HG03097 (cell line): ENCODE data around the gene FKTN.
"Not testable (repeated sequence)": the region's sequence is repeated elsewhere in the genome, so short reads cannot be mapped to it uniquely, and the experiment has no call there.

Source experiments
- ATAC-seq: cut with Tn5 transposase; IDR thresholded peaks from one replicate; pipeline ENCODE4 v1.9.1; 2021; ENCODE audit not compliant: unreplicated experiment, low FRiP score

The FKTN gene

GRCh38 chr9:105557804-105558610 is at the start of gene FKTN:
TSS of gene FKTN (plus strand) at chr9:105558131. CDS start at chr9:105575033, 16,902 bp downstream.
- ATAC-seq, result peak; percentile 96

DNA sequence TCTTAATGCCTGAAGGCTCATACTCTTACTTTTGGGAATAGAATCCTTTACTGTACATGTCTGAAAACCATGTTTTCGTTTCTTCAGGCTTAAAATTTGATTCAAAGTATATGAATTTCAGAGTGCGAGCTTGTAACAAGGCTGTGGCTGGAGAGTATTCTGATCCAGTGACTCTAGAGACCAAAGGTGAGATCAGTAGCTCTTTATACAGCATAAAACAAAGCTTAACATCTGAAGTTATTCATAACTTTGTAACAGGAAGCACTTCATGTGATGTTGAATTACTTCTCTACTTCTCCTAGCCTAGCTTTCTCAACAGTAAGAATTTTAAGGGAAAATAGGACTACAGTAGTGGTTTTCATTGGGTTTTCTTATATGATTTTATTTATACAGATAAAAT is 49.4 kb upstream of the FKTN start:
- ATAC-seq, result no peak

GRCh38 chr9:105510024-105510423 is 47.9 kb upstream of the FKTN start:
- peak; percentile 49 for ATAC-seq

DNA sequence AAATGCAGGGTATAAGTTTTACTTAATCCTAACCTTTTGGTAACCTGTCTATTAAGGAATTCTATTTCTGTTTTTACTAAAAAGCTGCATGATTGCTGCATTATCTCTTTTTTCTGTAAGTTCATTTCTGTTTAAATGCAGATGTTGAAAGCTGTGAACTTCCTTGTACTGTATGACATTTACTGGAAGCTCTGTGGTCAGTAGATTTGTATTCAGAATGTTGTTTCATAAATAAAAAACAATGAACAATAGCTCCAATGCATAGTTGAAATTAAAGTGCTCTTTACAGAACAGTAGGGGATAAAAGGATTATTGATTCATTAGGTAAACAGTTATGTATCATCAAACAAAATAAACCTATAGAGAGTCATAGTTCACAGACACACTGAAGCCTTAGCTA is 46.5 kb upstream of the FKTN start:
- no peak for ATAC-seq

DNA sequence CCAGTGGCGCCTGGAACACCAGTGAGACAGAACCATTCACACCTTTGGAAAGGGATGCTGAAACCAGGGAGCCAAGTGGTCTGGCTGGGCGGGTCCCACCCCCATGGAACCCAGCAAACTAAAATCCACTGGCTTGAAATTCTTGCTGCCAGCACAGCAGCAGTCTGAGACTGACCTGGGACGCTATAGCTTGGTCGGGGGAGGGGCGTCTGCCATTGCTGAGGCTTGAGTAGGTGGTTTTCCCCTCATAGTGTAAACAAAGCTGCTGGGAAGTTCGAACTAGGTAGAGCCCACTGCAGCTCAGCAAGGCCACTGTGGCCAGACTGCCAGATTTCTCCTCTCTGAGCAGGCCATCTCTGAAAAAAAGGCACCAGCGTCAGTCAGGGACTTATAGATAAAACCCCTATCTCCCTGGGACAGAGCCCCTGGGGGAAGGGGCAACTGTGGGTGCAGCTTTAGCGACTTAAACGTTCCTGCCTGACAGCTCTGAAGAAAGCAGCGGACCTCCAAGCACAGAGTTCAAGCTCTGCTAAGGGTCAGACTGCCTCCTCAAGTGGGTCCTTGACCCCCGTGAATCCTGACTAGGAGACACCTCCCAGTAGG is 42.0 kb upstream of the FKTN start:
- no peak for ATAC-seq

DNA sequence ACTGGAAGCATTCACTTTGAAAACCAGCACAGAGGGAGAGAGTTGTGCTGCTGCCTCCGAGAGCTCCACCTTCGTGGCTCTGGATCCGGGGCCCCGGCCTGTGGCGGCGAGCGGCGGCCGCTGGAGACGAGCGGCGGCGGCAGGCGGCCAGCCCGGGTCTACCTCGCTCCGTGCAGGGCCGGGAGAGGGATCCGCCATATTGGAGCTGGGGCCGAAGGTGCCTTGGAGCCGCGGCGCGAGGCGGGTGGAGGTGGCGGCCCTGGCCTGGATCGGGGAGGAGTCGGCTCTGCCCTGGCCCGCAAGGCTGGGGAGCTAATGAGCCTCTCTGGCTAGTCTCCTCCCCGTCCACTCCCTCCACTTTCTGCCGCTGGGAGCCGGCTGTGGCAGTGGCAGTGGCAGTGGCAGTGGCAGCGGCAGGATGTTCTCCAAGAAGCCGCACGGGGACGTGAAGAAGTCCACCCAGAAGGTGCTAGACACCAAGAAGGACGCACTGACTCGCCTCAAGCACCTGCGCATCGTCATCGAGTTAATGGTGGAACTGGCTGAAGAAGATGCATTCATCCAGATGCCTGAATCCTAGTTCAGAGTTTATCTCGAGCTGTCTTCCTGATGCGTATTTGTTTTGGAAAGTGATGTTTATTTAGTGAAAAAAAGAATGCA is 38.1 kb upstream of the FKTN start:
- ATAC-seq, result peak; percentile 70

- ATAC-seq, result not testable (repeated sequence)
Measured at GRCh38 chr9:105520992-105521391, 36.9 kb upstream of the FKTN start.

GRCh38 chr9:105522618-105523385 is 35.1 kb upstream of the FKTN start:
- peak; percentile 75 for ATAC-seq

DNA sequence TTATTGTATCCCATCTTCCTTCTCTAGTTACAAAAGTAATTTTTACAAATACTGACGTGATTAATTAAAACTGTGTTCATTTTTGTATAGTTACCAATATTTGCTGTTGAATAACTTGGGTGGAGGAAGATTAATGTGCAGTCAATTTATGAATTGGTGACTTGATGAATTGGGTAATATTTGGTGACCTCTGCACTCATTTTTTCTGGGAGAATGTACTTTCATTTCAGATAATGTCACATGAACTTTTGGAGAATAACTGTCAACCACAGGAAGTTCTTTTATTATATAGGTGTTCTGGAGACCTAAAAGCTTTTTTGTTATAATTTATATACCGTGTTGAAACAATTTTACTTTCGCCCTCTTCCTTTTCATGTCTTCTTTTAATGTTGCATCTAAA is 26.4 kb upstream of the FKTN start:
- ATAC-seq, result no peak

- peak; percentile 44 for ATAC-seq
Measured at GRCh38 chr9:105535920-105536668, 21.8 kb upstream of the FKTN start.

DNA sequence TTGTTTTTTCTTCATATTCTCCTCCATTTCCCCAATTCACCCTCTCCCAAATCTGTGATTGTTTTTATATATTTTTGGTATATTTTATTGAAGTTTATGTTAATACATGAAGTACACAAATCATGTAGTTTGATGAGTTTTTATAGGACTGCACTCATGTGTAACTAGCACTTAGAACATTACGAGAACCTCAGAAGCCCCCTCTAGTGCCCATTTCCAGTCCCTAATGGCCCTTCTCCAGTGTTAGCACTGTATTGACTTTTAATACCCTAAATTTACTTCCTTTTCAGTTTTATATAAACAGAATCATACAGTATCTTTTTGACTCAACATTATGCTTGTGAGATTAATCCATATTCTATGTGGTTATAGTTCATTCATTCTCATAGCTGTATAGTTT is 18.5 kb upstream of the FKTN start:
- ATAC-seq, result no peak

DNA sequence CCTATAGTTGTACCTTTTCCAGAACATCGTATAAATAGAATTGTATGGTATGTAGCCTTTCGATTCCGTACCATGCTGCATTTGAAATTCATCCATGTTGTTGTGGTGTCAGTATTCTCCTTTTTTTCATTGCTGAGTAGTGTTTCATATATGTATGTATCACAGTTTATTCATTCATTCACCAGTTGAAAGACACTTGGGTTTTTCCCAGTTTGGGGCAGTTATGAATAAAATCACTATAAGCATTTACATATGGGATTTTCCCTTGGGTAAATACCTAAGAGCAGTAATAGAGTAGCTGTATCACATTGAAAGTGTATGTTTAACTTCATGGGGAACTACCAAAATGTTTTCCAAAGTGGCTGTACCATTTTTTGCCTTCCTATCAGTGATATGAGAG is 16.1 kb upstream of the FKTN start:
- ATAC-seq, result peak; percentile 80

DNA sequence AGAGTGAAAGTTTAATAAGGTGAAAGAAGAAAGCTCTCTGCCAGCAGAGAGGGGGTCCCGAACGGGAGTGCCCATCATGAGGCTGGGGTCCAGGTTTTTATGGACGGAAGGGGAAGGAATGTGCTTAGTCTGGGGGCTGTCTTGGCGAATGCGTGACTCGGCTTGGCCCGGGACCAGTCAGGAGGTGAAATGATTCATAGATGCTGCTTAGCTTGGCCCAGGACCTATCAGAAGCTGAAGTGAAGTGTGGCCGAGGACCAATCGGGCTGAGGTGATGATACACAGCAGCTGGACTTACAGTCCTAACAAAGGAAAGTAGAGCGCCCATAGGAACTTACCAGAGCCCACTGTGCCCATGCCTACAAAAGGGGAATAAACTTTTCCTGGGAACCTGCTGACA is 3.9 kb upstream of the FKTN start:
- no peak for ATAC-seq

- no peak for ATAC-seq
Measured at GRCh38 chr9:105572455-105572854, 14.5 kb downstream of the FKTN start.

DNA sequence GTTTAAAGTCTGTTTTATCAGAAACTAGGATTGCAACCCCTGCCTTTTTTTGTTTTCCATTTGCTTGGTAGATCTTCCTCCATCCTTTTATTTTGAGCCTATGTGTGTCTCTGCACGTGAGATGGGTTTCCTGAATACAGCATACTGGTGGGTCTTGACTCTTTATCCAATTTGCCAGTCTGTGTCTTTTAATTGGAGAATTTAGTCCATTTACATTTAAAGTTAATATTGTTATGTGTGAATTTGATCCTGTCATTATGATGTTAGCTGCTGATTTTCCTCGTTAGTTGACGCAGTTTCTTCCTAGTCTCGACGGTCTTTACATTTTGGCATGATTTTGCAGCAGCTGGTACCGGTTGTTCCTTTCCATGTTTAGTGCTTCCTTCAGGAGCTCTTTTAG is 22.0 kb downstream of the FKTN start:
- ATAC-seq, result not testable (repeated sequence)

DNA sequence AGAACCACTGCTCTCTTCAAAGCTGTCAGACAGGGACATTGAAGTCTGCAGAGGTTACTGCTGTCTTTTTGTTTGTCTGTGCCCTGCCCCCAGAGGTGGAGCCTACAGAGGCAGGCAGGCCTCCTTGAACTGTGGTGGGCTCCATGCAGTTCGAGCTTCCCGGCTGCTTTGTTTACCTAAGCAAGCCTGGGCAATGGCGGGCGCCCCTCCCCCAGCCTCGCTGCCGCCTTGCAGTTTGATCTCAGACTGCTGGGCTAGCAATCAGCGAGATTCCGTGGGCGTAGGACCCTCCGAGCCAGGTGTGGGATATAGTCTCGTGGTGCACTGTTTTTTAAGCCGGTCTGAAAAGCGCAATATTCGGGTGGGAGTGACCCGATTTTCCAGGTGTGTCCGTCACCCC is 23.6 kb downstream of the FKTN start:
- not testable (repeated sequence) for ATAC-seq

DNA sequence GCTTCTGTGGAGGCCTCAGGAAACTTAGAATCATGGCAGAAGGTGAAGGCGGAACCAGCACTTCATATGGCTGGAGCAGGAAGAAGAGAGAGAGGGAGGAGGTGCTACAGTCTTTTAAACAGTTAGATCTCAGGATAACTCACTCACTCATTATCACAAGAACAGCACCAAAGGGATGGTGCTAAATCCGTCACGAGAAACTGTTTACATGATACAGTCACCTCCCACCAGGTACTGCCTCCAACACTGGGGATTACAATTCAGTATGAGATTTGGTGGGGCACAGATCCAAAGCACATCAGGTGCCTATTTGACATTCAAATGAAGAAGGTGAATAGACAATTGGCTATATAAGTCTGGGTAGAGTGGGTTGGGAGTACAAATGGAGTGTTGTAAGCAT is 35.2 kb downstream of the FKTN start:
- ATAC-seq, result no peak

DNA sequence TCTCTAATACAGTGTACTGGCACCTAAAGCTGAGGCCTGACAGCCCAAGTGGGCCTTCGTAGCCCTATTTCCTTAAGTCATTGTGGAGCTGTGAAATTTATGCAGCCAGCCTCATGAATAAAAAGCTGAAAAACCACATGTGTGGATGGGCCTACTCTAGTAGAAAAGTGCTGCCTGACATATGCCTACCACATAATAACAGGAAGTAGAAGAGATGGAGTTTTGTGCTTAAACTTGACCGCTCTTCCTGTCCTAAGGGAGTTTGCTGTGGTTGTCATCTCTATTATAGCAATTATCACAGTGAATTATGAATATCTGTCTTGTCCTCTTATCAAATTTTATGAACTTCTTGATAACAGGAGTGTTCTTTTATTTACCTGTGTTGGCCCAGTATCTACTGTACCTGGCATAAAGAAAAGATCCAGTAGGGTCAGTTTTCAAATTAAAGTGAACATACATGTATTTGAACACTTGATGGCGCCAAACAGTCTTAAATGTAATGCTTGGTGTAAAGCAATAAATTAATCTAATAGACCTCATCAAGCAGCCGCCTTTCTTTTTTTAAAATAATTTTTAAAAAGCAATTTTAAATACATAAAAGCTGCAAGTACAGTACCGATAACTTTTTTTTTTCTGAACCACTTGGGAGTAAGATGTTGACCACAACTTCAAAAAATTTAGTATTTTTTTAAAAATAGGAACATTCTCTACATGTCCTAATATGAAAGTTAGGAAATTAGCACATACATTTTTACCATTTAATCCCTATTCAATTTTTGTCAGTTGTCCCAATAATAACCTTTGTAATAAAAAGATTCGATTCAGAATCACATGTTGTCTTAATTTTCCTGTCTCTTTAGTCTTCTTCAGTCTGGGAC is 51.0 kb downstream of the FKTN start:
- no peak for ATAC-seq

DNA sequence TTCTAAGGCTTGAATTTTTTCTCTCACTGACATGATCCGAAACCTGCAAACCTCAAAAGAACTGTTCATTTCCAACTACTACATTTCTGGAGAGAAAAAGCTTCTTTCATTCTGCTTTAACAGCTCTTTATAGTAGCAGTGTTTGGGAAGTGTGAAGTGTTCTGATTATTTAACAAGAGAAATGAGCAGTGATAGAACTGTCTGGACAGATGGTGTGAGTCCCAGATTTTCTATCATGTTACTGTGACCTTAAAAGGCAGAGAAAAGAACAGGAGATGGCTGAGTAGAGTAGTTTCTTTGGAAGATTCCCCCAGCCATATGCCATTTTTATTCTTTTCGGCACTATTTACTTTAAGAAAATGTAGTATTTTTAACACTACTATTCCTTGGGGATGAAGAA is 63.1 kb downstream of the FKTN start:
- ATAC-seq, result no peak
